Panc1 (cell line): ENCODE results near the gene ACOT13. TPM values are rescaled to one million over a fixed set of nuclear protein-coding genes. Genes with fewer than 3 reads are reported as not detected.

Experiments
- ATAC-seq: fragments of 200-7000 bp; cut with Tn5 transposase; 2 replicates; pipeline ENCODE4 v1.9.1; 2020; ENCODE audit warnings: mild to moderate bottlenecking, moderate library complexity
- BruUV-seq: library from RNA; stranded (reverse); fragments of 400-500 nt; replicated peaks from 2 replicates; lab custom pipeline; 2021; lab: Mats Ljungman, UMichigan
- CTCF ChIA-PET: fragments of 300-600 bp; sonication (Branson Sonifier 250); formaldehyde crosslinking; loops from one replicate; lab custom pipeline; 2022; ENCODE audit warnings: antibody characterized with exemption; lab: Charles Lee
- POLR2A ChIA-PET: fragments of 300-600 bp; sonication (Branson Sonifier 250); formaldehyde crosslinking; loops from one replicate; lab custom pipeline; 2022; ENCODE audit warnings: antibody characterized with exemption; lab: Charles Lee
- DNase-seq: peaks from one replicate; pipeline ENCODE4 v3.0.0-alpha.2; 2010; ENCODE audit warnings: low read depth, low spot score
- H3K27ac ChIP-seq: 2 replicates; pipeline ENCODE4 v1.5.1; 2011; ENCODE audit warnings: mild to moderate bottlenecking, low read length, inconsistent platforms
- H3K27me3 ChIP-seq: fragments of 200-500 bp; sonication (Bioruptor generic); 2 replicates; pipeline ENCODE4 v1.6.0; 2014; ENCODE audit warnings: low read length, inconsistent platforms; ENCODE audit not compliant: control insufficient read depth, insufficient read depth
- H3K36me3 ChIP-seq: fragments of 200-500 bp; sonication (Bioruptor generic); 2 replicates; pipeline ENCODE4 v1.5.1; 2014; ENCODE audit warnings: inconsistent platforms, mild to moderate bottlenecking, low read length, moderate library complexity; ENCODE audit not compliant: control insufficient read depth, insufficient read depth
- H3K4me1 ChIP-seq: 2 replicates; pipeline ENCODE4 v1.5.1; 2011; ENCODE audit warnings: inconsistent platforms, mild to moderate bottlenecking, low read length, moderate library complexity; ENCODE audit not compliant: control insufficient read depth, insufficient read depth
- H3K4me3 ChIP-seq, 2 experiments: 2 replicates each; pipeline ENCODE4 v1.5.1; 2011 to 2012; ENCODE audit warnings: low read depth in 2 of 2, low read length in 2 of 2, mild to moderate bottlenecking in 2 of 2, inconsistent platforms in 1 of 2, moderate library complexity in 1 of 2
- H3K9me3 ChIP-seq: fragments of 200-500 bp; sonication (Bioruptor generic); 2 replicates; pipeline ENCODE4 v1.5.1; 2014; ENCODE audit warnings: low read depth, mild to moderate bottlenecking, inconsistent platforms, low read length, moderate library complexity; ENCODE audit not compliant: control insufficient read depth, insufficient read depth
- POLR2AphosphoS5 ChIP-seq: IDR thresholded peaks from 2 replicates; pipeline ENCODE4 v1.6.1; 2012; ENCODE audit warnings: mild to moderate bottlenecking, low read depth, low read length, moderate library complexity
- SIN3A ChIP-seq: IDR thresholded peaks from 2 replicates; pipeline ENCODE4 v1.6.1; 2012; ENCODE audit warnings: low read depth, mild to moderate bottlenecking, low read length, moderate library complexity, borderline replicate concordance; ENCODE audit not compliant: insufficient read depth
- TCF7L2 ChIP-seq: IDR thresholded peaks from 2 replicates; pipeline ENCODE4 v1.6.1; 2011; ENCODE audit warnings: mild to moderate bottlenecking, low read depth, low read length, inconsistent platforms
- in situ Hi-C: cut with HindIII; loops from 2 replicates; pipeline ENCODE4 v1.10.0; 2016; ENCODE audit warnings: low sequenced_read_pairs, low pct_unique_long_range_greater_than_20kb
- intact Hi-C: fragments of 100-400 bp; cut with micrococcal nuclease; formaldehyde crosslinking; loops from one replicate; pipeline ENCODE4 v1.10.0; 2022; ENCODE audit not compliant: unreplicated experiment
- total RNA-seq: library from RNA; stranded (reverse); gene quantifications from one replicate; pipeline ENCODE4 v1.2.1, GENCODE V29; 2021; ENCODE audit not compliant: unreplicated experiment
- TF ChIP-seq, protein P1 (sequence below): fragments of 450-650 bp; IDR thresholded peaks from 2 replicates; pipeline ENCODE4 v1.5.1; 2017; ENCODE audit warnings: mild to moderate bottlenecking
- TF ChIP-seq, protein P2 (sequence below), 2 experiments: IDR thresholded peaks; 2 replicates each; pipeline ENCODE4 v1.6.1; 2011 to 2012; ENCODE audit warnings: low read depth in 2 of 2, control low read depth in 1 of 2, low read length in 1 of 2, mild to moderate bottlenecking in 1 of 2, moderate library complexity in 1 of 2; ENCODE audit not compliant: insufficient read depth in 1 of 2

Gene ACOT13
- total RNA-seq, 1 experiment from 2014 or later: 31.6 TPM

DNA sequence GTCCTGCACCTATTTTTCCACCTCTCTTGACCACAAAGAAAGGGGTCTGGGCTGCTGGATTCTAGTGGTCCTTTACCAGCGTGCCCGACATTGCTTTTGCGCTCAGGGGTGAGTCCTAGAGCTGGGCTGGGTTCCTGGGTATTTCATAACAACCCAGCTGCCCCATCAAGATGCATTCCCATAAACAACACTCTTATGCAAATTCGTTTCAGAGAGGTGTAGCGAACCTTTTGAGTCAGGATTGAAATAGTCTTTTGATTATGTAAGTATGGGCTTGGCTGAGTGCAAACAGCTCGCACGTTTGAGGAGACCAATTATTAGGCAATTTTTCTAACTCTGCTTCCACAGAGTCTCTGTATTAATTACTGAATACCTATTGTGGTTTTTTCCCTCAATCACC, 13.7 kb downstream of the ACOT13 start:
- Histone ChIP-seq H3K36me3 (no peaks in the 10 kb centered on the region), H3K27me3 (no peaks in the 10 kb centered on the region), H3K4me1 (no peaks in the 10 kb centered on the region), H3K4me3 (no peak overlapping the region), H3K9me3 (no peaks in the 10 kb centered on the region), H3K27ac (no peak overlapping the region)
- no peak for DNase-seq
- ATAC-seq: no peak
- CTCF ChIA-PET: no interaction called here
- intact Hi-C loops (no loop called here), in situ Hi-C loops (no loop called here)
- no TSS peak for BruUV-seq
- POLR2A ChIA-PET: no interaction called here
- TF ChIP-seq, protein P1, sequence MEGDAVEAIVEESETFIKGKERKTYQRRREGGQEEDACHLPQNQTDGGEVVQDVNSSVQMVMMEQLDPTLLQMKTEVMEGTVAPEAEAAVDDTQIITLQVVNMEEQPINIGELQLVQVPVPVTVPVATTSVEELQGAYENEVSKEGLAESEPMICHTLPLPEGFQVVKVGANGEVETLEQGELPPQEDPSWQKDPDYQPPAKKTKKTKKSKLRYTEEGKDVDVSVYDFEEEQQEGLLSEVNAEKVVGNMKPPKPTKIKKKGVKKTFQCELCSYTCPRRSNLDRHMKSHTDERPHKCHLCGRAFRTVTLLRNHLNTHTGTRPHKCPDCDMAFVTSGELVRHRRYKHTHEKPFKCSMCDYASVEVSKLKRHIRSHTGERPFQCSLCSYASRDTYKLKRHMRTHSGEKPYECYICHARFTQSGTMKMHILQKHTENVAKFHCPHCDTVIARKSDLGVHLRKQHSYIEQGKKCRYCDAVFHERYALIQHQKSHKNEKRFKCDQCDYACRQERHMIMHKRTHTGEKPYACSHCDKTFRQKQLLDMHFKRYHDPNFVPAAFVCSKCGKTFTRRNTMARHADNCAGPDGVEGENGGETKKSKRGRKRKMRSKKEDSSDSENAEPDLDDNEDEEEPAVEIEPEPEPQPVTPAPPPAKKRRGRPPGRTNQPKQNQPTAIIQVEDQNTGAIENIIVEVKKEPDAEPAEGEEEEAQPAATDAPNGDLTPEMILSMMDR: no peak
- no peak for TF ChIP-seq TCF7L2
- TF ChIP-seq SIN3A: no peak
- TF ChIP-seq, protein P2, sequence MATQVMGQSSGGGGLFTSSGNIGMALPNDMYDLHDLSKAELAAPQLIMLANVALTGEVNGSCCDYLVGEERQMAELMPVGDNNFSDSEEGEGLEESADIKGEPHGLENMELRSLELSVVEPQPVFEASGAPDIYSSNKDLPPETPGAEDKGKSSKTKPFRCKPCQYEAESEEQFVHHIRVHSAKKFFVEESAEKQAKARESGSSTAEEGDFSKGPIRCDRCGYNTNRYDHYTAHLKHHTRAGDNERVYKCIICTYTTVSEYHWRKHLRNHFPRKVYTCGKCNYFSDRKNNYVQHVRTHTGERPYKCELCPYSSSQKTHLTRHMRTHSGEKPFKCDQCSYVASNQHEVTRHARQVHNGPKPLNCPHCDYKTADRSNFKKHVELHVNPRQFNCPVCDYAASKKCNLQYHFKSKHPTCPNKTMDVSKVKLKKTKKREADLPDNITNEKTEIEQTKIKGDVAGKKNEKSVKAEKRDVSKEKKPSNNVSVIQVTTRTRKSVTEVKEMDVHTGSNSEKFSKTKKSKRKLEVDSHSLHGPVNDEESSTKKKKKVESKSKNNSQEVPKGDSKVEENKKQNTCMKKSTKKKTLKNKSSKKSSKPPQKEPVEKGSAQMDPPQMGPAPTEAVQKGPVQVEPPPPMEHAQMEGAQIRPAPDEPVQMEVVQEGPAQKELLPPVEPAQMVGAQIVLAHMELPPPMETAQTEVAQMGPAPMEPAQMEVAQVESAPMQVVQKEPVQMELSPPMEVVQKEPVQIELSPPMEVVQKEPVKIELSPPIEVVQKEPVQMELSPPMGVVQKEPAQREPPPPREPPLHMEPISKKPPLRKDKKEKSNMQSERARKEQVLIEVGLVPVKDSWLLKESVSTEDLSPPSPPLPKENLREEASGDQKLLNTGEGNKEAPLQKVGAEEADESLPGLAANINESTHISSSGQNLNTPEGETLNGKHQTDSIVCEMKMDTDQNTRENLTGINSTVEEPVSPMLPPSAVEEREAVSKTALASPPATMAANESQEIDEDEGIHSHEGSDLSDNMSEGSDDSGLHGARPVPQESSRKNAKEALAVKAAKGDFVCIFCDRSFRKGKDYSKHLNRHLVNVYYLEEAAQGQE (IDR thresholded peaks at IDR 0.05; ENCODE audit: insufficient read depth in 1 of 2, low read depth in 2 of 2, low read length in 1 of 2): no peak
- TF ChIP-seq POLR2AphosphoS5: no peak

DNA sequence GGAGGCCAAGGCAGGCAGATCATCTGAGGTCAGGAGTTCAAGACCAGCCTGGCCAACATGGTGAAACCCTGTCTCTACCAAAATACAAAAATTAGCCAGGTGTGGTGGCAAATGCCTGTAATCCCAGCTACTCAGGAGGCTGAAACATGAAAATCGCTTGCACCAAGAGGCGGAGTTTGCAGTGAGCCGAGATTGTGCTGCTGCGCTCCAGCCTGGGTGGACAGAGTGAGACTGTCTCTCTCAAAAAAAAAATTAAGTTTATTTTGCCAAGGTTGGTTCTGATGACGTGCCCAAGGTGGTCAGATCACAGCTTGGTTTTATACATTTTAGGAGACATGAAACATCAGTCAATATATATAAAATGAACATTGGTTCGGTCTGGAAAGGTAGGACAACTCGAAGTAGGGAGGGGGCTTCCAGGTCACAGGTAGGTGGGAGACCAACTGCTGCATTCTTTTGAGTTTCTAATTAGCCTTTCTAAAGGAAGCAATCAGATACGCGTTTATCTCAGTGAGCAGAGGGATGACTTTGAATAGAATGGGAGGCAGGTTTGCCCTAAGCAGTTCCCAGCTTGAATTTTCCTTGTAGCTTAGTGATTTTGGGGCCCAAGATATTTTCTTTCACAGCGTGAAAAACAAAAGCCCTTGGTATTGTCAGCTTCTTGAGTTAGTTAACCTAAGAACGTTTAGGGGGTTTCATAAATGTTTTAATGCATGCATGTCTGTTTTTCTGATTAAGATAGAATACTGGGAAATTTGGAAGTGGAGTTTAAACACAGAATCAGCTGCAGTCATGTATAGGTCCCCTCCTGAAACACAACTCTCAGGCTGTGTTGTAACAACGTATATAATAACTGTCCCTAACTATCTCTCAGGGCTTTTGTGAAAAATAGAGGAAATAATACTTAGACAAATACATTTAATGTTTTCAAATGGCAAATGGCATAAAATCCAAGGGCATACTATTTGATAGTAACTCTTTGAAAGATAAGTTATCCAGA, 16.7 kb downstream of the ACOT13 start:
- in situ Hi-C loops (no loop called here), intact Hi-C loops (no loop called here)
- POLR2A ChIA-PET: interaction anchor here (0.7 kb wide), 1 partner anchor 93 kb away, joined by 3 read pairs; no protein-coding TSS in a partner anchor
- Histone ChIP-seq H3K36me3 (no peaks in the 10 kb centered on the region), H3K27me3 (no peaks in the 10 kb centered on the region), H3K9me3 (no peaks in the 10 kb centered on the region), H3K4me3 (no peak overlapping the region), H3K27ac (no peak overlapping the region), H3K4me1 (no peaks in the 10 kb centered on the region)
- ATAC-seq (no peak), DNase-seq (no peak)
- TF ChIP-seq POLR2AphosphoS5 (no peak), SIN3A (no peak), TCF7L2 (no peak)
- TF ChIP-seq, protein P2 (IDR thresholded peaks at IDR 0.05; ENCODE audit: insufficient read depth in 1 of 2, low read depth in 2 of 2, low read length in 1 of 2): no peak
- TF ChIP-seq, protein P1: no peak
- CTCF ChIA-PET: no interaction called here
- BruUV-seq: no TSS peak
